ENCODE results near the gene INSRR.

- TF ChIP-seq PML (IDR thresholded peaks at IDR 0.05; ENCODE audit: low read length) (no peak), MTA3 (IDR thresholded peaks at IDR 0.05; ENCODE audit: borderline replicate concordance) (no peak), E2F1 (CRISPR knock-in tag; IDR thresholded peaks at IDR 0.05) (no peak), DNMT1 (IDR thresholded peaks at IDR 0.05) (no peak), SIN3A (IDR thresholded peaks at IDR 0.05; ENCODE audit: borderline replicate concordance in 2 of 2, control insufficient read depth in 1 of 2, low read depth in 2 of 2, low read length in 2 of 2) (no peak), NFYB (IDR thresholded peaks at IDR 0.05; ENCODE audit: extremely low read depth, insufficient read length) (no peak), POLR2A (conservative IDR thresholded peaks at IDR 0.05) (no peak), JUND (IDR thresholded peaks at IDR 0.05; ENCODE audit: borderline replicate concordance, low read depth, low read length) (no peak), JUND (tag; IDR thresholded peaks at IDR 0.05; ENCODE audit: borderline replicate concordance, low read depth, low read length) (no peak)
- TF ChIP-seq, protein P1, sequence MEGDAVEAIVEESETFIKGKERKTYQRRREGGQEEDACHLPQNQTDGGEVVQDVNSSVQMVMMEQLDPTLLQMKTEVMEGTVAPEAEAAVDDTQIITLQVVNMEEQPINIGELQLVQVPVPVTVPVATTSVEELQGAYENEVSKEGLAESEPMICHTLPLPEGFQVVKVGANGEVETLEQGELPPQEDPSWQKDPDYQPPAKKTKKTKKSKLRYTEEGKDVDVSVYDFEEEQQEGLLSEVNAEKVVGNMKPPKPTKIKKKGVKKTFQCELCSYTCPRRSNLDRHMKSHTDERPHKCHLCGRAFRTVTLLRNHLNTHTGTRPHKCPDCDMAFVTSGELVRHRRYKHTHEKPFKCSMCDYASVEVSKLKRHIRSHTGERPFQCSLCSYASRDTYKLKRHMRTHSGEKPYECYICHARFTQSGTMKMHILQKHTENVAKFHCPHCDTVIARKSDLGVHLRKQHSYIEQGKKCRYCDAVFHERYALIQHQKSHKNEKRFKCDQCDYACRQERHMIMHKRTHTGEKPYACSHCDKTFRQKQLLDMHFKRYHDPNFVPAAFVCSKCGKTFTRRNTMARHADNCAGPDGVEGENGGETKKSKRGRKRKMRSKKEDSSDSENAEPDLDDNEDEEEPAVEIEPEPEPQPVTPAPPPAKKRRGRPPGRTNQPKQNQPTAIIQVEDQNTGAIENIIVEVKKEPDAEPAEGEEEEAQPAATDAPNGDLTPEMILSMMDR (IDR thresholded peaks at IDR 0.05 in 2 of 3, conservative IDR thresholded peaks at IDR 0.05 in 1 of 3; ENCODE audit: insufficient read depth in 2 of 3, low read depth in 1 of 3, low read length in 3 of 3) = no peak
Measured at GRCh38 chr1:156849151-156849496, 9.8 kb downstream of the INSRR start.

Data from K562 (cell line).